ENCODE data around the gene TBCD.
A peak's percentile ranks its signal among the peaks of the same experiment; 100 is the strongest.

TBCD gene

DNA sequence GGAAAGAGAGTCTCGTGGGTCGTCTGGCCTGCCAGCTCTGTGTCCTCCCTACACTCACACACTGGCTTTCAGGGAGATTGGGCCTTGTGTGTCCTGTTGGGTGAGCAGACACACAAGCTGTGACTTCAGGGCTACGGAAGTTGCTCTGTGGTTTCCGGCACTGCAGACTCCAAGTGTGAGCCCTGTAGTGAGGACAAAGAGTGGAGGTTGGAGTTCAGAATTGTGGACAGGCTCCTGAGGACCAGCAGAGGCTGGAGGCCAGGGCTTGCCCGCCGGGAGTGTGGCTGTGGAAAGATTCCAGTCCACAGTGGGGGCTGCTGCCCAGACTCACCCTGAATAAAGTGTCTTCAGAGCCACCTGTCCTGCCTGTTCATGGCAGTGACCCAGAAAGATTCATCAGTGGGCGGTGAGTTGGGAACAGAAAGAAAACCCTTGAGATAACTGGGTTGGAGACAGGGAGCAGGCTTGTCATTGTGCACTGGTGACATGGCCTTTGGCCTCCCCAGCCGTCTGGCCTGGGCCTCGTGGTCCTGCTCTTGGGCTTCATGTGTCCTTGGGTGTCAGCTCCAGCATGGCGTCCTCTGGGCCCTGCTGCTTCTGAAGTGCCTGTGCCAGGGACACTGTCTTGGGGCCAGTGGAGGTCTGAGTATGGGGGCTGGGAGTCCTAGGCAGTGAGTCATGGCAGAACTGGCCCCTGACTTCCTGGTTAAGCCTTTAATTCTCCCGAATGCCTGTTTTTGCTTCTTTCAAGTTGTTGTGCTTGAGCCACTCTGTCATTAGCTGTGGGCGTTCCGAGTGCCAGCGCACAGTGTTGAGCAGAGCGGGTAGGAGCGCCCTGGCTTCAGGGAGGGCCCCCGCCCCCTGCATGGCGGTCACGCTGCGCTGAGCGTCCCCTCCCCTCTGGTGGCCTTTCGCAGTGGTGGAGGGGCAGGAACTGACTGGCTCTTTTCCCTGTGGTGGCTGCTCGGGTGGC lies 107.9 kb downstream of the TBCD start:
- peak; percentile 59 for DNase-seq

DNA sequence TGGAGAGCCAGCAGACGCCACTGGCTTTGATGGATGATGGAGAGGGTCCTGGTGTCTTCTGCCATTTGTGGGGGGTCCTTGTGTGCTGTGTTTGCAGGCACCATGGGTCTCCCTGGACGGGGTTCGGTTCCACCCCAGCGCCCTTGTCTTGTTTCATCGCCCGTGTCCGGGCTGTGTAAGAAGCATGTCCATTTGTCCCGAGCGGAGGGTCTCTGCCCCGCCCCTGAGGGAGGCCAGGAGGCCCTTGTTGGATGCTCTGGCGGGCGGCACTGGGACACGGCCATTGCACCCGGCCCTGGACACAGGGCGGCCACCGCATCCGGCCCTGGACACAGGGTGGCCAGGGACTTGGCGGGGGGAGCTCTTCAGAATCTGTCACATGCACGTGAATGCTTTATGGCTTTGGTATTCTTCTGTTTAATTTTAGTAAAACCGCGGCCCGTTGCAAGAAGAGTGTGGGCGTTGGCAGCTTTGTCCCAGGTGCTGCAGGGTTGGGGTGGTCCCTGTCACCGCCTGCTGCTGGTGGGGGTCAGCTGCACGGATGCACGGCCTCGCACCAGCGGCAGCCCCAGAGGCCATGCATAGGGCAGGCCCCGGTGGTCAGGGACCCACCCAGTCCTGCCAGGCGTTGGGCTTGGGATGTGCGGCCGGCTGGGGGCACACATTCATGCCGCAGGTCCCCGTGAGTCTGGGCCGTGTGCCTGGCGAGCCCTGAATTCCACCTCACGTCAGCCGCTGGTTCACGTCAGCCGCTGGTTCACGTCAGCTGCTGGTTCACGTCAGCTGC lies 108.9 kb downstream of the TBCD start:
- DNase-seq = no peak

DNA sequence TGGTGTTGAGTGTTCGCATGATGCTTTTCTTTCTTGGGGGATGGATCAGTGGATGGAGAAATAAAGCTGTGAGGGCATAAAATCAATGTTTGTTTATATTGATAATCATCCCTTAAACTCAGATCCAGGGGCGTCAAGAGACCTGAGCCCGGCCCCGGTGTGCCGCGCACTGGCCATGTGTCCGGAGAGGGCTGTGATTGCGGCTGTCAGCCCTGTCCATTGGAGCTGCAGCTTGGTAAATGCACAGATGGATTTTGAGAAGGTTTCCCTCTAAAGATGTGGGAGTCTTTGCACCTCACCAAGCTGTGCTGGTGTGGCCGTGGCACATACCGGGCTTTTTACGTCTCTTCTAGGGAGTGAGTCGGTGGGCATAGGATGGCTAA lies 109.5 kb downstream of the TBCD start:
- DNase-seq = no peak

DNA sequence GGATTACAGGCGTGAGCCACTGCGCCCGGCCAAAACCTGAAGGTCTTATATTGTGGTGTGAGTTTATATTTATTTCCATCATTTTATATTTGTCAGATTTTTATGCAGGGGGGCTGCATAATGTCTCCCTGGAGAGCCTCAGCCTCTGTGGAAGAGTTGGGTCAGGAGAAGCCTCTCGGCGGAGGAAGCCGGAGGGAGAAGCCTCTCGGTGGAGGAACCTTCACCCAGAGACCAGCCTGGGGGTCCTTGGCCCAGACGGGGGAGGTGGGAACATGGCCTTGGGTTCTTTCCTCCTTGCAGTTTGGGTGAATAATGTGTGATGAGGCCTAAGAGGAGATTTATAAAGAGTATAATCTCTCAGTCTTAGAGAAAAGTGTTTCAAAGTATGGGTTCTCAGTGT lies 110.3 kb downstream of the TBCD start:
- DNase-seq = no peak

DNA sequence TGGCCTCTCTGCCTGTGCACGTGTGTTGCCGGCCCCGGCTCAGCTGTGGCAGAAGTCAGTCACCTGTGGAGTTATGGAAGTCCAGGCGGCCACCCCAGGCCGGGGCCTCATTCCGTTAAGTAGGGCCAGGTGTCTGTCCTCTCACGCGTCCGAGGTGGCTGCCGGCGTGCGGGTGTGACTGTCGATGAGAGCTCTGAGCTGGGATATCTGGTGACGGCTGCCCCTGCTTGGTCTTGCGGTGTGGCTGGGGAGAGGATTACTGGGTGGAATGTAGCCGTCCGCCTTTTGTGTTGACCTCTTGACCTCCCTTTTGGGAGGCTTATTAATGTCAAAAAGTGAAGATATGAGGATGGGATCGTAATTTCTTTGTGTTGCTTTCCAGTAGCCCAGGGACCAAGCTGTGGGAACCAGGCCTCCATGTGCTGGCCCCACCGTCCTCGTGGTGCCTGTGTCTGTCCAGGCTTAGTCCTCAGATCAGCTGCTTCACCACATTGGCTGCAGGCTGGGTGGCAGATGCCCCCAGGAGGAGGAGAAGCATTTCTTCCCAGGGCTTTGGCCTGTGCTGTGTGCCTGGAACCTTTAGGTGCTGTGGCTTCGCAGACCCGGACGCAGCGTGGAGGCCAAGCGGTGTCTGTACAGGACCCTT lies 111.0 kb downstream of the TBCD start:
- DNase-seq = no peak

DNA sequence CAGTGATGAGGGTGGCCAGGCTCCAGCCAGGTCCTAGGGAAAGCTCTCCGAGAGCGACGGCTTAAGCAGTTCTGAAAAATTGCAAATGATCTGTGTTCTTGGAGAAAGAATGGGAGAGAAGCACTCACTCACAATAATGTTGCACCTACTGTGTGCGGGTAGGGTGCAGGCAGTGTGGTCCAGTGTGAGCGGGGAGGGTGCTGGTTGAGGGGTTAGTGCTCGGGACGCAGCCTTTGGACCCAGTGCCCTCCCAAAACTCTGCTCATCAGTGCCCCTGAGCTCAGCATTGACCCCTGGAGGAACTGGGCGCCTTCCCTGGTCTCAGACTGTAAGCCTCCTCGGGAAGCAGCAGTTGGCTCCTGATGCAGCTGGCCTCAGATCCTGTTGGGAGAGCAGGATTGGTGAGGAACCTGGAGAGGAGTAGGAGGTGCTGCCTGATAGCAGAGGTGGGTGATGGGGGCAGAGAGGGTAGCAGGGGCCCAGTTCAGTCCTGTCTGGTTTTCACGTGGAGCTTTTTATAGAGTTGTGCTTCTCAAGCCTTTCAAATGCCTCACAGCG lies 111.6 kb downstream of the TBCD start:
- no peak for DNase-seq

DNA sequence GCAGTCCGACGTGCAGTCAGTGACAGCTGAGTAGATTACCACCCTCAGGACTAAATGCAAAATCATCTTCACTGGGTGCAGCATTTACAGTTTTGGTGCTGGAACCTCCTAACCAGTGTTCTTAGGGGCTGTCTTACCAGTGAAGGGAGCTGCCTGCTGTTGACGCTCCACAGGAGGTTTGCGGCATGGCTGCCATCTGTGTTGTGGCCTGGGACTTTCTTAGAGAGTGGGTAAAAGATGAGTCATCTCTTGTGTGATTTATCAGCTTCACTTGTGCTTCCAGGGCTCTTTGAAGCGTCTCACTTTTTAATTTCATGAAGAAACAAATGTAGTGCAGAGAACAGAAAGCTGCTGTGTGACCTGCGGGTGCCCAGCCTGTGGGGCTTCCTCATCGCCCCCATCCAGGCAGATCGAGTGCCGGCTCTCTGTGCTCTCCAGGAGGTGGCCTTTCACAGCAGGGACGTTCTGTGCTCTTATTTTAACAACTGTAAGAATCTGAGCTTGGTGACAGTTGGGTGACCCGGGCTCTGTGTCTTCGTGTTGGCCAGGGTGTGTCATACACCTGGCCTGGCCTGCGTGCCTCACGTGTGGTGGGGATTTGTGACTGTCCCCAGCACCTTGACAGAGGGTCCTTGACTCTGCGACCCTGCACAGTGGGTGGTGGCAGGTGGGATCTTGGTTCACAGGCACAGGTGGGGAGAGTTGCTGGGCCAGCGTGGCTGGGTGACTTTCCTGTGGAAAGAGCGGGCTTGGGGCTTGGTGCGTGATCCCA lies 112.3 kb downstream of the TBCD start:
- peak; percentile 80 for DNase-seq

DNA sequence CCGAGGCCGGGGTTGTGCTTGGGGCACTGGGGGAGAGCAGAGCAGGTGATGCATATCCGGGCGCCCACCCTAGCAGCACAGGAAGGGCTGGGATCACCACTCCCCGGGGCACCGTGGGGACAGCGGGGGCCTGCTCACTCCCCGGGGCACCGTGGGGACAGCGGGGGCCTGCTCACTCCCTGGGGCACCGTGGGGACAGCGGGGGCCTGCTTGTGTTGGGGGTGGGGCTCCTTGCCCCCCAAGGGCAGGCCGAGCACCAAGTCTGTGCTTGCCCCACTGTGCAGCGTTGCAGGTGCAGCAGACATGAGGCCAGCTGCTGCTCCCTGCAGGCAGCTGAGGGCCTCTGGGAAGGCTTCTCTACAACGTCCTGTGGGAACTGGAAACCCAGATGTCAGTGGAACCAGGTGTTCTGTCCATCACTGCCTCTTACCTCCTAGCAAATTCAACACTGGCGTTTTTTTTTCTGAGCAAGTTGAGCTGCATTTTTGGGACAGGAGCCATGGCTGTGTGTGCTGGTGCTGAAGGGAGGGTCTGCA lies 112.9 kb downstream of the TBCD start:
- no peak for DNase-seq

DNA sequence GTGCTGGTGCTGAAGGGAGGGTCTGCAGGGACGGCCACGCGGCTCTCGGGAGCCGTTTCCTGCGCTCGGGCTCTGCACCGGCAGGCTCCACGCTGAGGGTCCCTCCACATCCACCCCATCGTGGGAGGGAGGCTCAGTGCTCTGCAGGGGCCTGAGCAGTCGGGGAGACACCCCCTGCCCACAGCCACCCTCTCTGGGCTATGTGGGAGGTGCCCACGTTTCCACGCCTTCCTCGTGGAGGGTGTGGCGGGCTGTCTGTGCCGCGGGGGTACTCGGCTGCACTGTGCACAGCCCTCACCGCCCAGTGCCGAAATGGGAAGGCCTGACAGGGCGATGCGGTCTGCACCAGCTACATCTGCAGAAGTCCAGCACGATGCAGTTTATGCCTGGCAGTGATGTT lies 113.4 kb downstream of the TBCD start:
- no peak for DNase-seq

DNA sequence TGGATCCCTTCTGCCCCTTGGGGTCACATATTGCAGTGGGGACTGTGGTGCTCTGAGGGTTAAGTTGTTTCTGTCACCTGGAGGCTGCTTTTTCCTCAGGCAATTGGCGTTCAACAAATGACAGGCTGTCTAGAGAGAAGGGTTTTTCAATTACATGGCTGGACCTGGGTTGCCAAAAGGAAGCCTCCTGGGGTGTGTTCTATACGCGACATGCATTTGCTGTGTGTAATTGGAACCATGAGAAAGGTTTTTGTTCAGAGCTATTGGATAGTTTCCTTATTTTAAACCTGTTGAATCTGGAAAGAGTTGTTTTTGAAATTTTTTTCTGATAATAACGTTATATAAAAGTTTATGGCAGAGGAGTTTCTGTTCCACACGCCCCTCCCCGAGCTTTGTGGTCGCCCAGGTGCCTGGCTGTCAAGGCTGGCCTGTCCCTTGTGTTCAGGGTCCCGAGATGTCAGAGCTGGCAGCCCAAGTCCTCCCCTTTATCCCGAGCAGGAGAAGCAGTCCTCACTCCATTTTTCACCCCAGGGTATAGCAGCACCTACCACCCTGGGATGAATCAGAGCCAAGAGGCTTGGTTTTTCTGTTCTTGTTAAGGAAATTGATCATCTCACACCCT lies 114.0 kb downstream of the TBCD start:
- no peak for DNase-seq

DNA sequence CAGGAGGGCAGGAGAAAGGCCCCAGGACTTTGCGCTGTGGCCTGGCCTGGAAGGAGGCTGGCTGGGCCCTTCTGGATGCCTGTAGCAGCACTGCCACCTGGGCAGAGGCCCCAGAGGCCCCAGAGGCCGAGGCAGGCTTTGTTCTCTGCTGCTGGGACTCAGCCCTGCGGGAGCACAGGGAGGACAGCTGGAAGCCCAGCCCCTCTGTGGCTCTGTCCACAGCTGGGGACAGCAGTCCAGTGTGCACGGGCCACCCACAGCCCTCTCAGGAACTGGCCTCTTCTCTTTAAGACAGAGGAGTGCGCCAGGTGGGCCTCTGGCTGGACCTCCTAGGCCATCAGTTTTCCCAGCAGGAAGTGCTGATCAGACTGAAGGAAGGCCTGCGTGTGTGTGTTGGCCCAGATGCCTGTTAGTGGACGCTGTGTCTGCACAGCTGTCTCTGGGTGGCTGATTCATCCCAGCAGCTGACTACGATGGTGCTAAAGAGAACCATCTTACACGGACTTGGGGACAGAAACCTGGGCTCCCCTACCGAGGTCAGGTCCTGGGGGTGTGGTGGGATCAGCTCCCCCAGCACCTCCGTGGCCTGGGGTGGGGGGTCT lies 114.8 kb downstream of the TBCD start:
- DNase-seq = no peak

DNA sequence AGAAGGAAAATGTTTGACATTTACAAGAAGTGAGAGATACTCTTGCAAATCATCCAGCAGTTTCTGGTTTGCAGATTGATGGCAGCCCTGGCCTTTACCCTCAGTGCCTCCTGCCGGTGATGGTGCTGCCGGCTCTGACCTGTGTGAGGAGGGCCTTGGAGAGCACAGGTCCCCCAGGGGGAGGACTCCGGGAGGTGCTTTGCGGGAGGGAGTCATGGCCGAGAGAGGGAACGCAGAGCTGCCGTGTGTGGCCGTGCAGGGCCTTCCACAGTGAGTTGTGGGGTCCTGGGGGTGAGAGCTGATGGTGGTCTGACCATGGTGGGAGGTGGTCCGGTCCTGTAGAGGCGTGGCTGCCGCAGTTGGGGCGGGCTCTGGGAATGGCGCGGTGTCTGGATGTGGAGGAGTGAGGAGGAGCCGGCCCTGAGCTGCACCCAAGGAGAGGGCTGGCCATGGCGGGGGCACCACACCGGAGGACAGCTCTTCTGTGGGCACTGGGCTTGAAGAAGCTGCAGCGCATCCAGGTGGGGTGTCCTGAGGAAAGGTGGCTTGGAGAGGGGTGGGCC lies 116.0 kb downstream of the TBCD start:
- no peak for DNase-seq

DNA sequence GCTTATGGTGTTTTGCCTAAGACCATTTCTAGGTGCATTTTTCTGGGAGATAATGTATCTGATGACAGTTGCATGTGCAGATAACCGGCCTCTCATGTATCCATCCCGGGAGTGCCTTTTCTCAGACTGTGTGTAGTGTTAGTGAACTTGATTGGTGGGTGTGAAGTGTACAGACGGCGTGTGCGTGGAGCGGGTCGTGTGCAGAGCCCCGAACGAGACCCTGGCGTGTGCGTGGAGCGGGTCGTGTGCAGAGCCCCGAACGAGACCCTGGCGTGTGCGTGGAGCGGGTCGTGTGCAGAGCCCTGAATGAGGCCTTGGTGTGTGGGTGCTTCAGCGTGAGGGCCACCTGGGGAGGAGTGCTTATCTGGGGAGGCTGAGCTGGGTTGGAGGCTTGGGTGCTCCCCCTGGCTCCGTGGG lies 116.9 kb downstream of the TBCD start:
- no peak for DNase-seq

DNA sequence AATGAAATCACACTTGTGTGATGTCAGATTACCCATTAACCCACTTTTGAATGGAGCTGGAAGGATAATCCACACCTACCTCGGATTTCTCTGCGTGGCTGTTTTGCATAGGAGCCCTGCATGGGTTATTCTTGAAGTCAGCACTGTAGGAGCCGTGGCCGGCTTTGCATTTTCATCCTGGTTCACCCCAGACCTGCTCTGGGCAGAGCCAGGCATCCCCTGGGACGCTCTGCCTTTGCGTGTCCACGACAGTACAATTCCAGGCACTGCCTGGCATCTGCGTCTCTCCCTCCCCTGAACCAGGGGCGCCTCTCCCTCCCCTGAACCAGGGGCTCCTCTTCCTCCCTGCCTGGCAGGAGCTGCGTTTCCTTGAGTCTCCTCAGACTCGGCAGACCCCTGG lies 117.7 kb downstream of the TBCD start:
- DNase-seq = no peak

DNA sequence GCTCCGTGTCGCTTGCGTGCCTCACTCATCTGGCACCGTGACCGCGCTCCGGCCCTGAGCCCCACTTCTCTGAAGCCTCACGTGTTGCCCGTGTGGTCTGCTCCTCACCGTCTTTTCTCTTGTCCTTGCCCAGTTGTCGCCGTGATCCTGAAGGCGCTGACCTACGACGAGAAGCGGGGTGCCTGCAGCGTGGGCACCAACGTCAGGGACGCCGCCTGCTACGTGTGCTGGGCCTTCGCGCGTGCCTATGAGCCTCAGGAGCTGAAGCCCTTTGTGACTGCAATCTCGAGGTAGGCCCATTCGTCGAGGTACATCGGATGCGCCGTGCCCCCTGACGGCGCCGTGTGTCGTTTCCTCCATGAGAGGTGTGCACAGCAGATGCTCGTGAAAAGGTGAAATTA lies 118.2 kb downstream of the TBCD start:
- no peak for DNase-seq

DNA sequence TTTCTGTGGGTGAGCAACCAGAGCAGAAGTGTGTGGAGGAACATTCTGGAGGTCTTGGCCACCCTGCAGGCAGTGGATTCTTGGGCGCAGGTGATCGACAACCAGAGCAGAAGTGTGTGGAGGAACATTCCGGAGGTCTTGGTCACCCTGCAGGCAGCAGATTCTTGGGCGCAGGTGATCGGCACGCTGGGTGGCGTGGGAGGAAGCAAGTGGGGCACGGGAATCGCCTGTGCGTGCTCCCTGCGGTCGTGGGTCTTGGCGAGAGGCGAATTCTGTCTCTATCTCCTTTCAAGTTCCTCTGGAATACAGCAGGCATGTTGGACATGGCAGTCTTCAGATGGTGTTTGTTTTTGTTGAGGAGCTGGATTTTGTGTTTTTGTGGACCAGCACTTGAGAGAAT lies 118.7 kb downstream of the TBCD start:
- no peak for DNase-seq

DNA sequence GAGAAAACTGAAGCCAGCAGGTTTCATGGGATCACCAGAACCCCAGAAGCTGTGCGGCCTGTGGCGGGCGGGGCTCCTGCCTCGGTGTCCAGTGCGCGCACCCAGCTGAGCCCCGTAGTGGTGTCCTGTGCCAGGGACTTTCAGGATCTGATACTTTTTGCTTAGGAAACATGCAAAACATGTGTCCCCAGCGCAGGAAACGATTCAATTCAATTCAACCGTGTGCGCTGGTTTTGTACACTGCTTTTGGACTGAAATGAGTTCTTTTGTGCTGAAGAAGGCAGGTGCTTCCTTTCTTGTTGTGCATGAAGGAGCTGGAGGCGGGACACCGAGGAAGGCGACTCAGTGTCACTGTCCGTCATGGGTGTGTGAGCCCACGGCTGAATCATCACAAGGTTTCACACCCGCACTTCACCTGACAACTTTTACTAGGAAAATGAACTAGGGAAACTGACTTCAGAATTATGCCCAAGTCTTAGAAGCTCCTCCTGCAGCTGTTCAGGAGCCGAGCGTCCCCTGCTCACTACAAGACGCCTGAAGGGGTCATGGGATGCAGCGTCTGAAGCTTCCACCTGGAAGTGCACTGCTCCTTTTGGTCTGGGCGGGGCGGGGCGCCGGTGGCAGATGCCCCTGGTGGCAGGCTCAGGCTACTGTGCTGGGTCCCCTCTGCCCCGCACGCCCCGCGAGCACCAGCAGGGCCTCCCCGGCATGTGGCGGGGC lies 119.4 kb downstream of the TBCD start:
- no peak for DNase-seq

DNA sequence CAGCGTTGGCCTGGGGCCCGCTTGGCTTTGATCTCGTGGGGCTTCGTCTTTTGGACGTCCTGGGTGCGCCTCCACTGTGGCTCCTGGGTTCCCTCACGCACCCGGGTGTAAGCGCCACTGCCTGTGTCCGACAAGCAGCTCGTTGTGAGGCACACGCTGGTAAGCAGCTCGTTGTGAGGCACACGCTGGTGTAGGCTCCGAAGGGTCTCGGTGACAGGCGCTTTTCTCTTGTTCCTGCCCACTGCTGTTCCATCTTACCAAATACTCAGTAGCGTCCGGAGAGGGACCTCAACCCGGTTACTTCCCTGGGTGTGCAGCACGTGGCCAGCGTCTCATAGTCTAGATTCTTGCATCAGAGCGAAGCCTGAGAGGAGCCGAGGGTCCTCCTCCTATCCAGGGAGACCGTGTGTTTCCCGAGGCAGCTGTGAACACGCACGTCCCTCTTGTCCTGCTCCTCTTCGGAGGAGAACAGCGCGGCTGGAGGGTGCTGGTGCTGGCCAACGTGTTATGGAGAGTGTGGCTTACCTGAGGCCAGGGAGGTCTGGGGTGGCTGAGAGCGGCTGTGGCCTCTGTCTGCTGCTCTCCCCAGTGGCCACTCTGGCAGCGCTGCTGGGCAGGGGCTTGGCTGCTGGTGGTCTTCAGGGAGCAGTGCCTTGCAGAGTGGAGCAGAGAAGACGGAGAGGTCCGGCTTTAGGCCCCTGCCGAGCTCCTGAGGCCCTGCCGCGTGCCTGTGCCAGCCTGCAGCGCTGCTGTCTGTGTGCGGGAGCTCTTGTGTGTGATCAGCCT lies 120.1 kb downstream of the TBCD start:
- no peak for DNase-seq

Measured in activated CD8-positive, alpha-beta memory T cell treated with anti-CD3 and anti-CD28 coated beads, Interleukin-2, amount 50 U/mL, for 4 hours (primary cell).